K562 (cell line): Measurements from ENCODE around the gene BCORL1. TPM values are rescaled to one million over a fixed set of nuclear protein-coding genes. Genes with fewer than 3 reads are reported as not detected.

Source experiments
- ATAC-seq: fragments of 200-7000 bp; cut with Tn5 transposase; 3 replicates; pipeline ENCODE4 v1.9.1; 2020; ENCODE audit warnings: moderate library complexity
- BruUV-seq: library from RNA; stranded (reverse); fragments of 400-500 nt; replicated peaks from 2 replicates; lab custom pipeline; 2021; lab: Mats Ljungman, UMichigan
- CTCF ChIA-PET: fragments of 300-600 bp; formaldehyde crosslinking; extraction: SDS; loops from one replicate; lab custom pipeline; 2021; ENCODE audit warnings: low intra/inter-chr PET ratio; lab: Yijun Ruan, JAX
- POLR2A ChIA-PET: fragments of 300-600, 350-650 bp; sonication (Branson Sonifier 250); formaldehyde crosslinking; extraction: SDS; loops from one replicate; lab custom pipeline; 2021; ENCODE audit warnings: antibody characterized with exemption, inconsistent platforms; lab: Yijun Ruan, JAX
- DNase-seq, 4 experiments: peaks; one replicate each; pipeline versions ENCODE4 v3.0.0 to v3.0.0-alpha.2; 2011 to 2018; ENCODE audit warnings: low spot score in 3 of 4, mixed read lengths in 3 of 4; ENCODE audit errors: extremely low read depth in 1 of 4
- FAIRE-seq: peaks from 2 replicates; lab custom pipeline; 2011; peaks lifted over from hg19 to GRCh38; lab: Jason Lieb, UNC
- H2AFZ ChIP-seq: 2 replicates; pipeline ENCODE4 v1.6.0; 2011; ENCODE audit warnings: low read depth, low read length, control low read depth, inconsistent platforms
- H3K27ac ChIP-seq: fragments of 200-600 bp; 3 replicates; pipeline ENCODE4 v1.8.0; 2011; ENCODE audit warnings: low read depth, mild to moderate bottlenecking, control low read depth, inconsistent platforms, low read length, moderate library complexity, mixed read lengths; ENCODE audit errors: extremely low read depth
- H3K27me3 ChIP-seq, 2 experiments: fragments of 300-600 bp in 1 of 2; 2 replicates in 1 of 2; 3 replicates in 1 of 2; pipeline versions ENCODE4 v1.6.0 to v1.8.0; 2011; ENCODE audit warnings: inconsistent platforms in 2 of 2, low read length in 2 of 2, mild to moderate bottlenecking in 1 of 2, mixed read lengths in 1 of 2, moderate library complexity in 1 of 2; ENCODE audit not compliant: control insufficient read depth in 2 of 2, insufficient read depth in 2 of 2
- H3K36me3 ChIP-seq: fragments of 300-600 bp; 3 replicates; pipeline ENCODE4 v1.8.0; 2011; ENCODE audit warnings: mild to moderate bottlenecking, low read length, inconsistent platforms; ENCODE audit not compliant: control insufficient read depth, insufficient read depth
- H3K4me1 ChIP-seq, 2 experiments: fragments of 200-600 bp in 1 of 2; replicated peaks in 1 of 2; 2 replicates in 1 of 2; 3 replicates in 1 of 2; pipeline versions ENCODE4 v1.5.1 to v1.8.0; 2011; ENCODE audit warnings: inconsistent platforms in 2 of 2, low read length in 2 of 2, mild to moderate bottlenecking in 1 of 2, mixed read lengths in 1 of 2, moderate library complexity in 1 of 2; ENCODE audit not compliant: control insufficient read depth in 2 of 2, insufficient read depth in 2 of 2
- H3K4me2 ChIP-seq: 2 replicates; pipeline ENCODE4 v1.6.1; 2011; ENCODE audit warnings: low read length, control low read depth, inconsistent platforms, mixed read lengths; ENCODE audit not compliant: insufficient read depth
- H3K4me3 ChIP-seq: fragments of 200-600 bp; sonication (generic), shearing (Covaris generic); 2 replicates; pipeline ENCODE4 v1.5.1; 2016; ENCODE audit warnings: control low read depth, inconsistent platforms
- H3K79me2 ChIP-seq: fragments of 200-600 bp; 3 replicates; pipeline ENCODE4 v1.8.0; 2011; ENCODE audit warnings: low read length, inconsistent platforms; ENCODE audit not compliant: control insufficient read depth, insufficient read depth
- H3K9ac ChIP-seq, 2 experiments: 2 replicates each; pipeline versions ENCODE4 v1.6.0 to v1.6.1; 2011; ENCODE audit warnings: low read depth in 2 of 2, low read length in 2 of 2, control low read depth in 1 of 2, inconsistent platforms in 1 of 2, mild to moderate bottlenecking in 1 of 2, mixed read lengths in 1 of 2; ENCODE audit not compliant: insufficient read depth in 1 of 2
- H3K9me1 ChIP-seq: one replicate; pipeline ENCODE4 v1.6.0; 2011; ENCODE audit warnings: inconsistent platforms, mild to moderate bottlenecking, low read length, moderate library complexity; ENCODE audit not compliant: control insufficient read depth, insufficient read depth
- H3K9me3 ChIP-seq: replicated peaks from 2 replicates; pipeline ENCODE4 v1.5.1; 2011; ENCODE audit warnings: low read depth, low read length, inconsistent platforms; ENCODE audit not compliant: control insufficient read depth, insufficient read depth
- H4K20me1 ChIP-seq: replicated peaks from 2 replicates; pipeline ENCODE4 v1.6.1; 2011; ENCODE audit warnings: low read length, inconsistent platforms, mixed read lengths; ENCODE audit not compliant: control insufficient read depth, insufficient read depth
- DLX4 ChIP-seq: fragments of 250-450 bp; sonication (Bioruptor Pico); IDR thresholded peaks from 2 replicates; pipeline ENCODE4 v1.6.1; 2021; ENCODE audit warnings: mild to moderate bottlenecking
- HNRNPK ChIP-seq: fragments of 200-400 bp; formaldehyde crosslinking; IDR thresholded peaks from one replicate; pipeline ENCODE4 v1.6.1; 2018; ENCODE audit warnings: mild to moderate bottlenecking, low read depth, low read length; ENCODE audit not compliant: poor library complexity, severe bottlenecking
- NEUROD1 ChIP-seq: fragments of 150-350 bp; IDR thresholded peaks from 2 replicates; pipeline ENCODE4 v1.6.1; 2014; ENCODE audit warnings: borderline replicate concordance, low read length, low read depth; ENCODE audit not compliant: partially characterized antibody
- NFATC3 ChIP-seq: fragments of 450-650 bp; IDR thresholded peaks from 2 replicates; pipeline ENCODE4 v1.6.1; 2017; ENCODE audit warnings: mild to moderate bottlenecking
- PBX2 ChIP-seq, 2 experiments: IDR thresholded peaks in 1 of 2; conservative IDR thresholded peaks in 1 of 2; 2 replicates each; pipeline ENCODE4 v1.6.1; 2016; ENCODE audit warnings: low read depth in 2 of 2, mild to moderate bottlenecking in 1 of 2, missing compliant biosample characterization in 1 of 2, missing genetic modification characterization in 1 of 2, moderate library complexity in 1 of 2
- SRSF7 ChIP-seq: fragments of 200-400 bp; formaldehyde crosslinking; optimal IDR thresholded peaks from 2 replicates; pipeline ENCODE3; 2017; ENCODE audit warnings: mild to moderate bottlenecking, low read depth, low read length
- ZBTB26 ChIP-seq: fragments of 450-650 bp; formaldehyde crosslinking; IDR thresholded peaks from 2 replicates; pipeline ENCODE4 v1.4.0; 2022; ENCODE audit warnings: missing genetic modification characterization
- ZFX ChIP-seq: sonication (generic); formaldehyde crosslinking; IDR thresholded peaks from 2 replicates; pipeline ENCODE4 v1.8.0; 2022; ENCODE audit warnings: mild to moderate bottlenecking, missing genetic modification reagents, moderate library complexity
- ZNF518B ChIP-seq: fragments of 250-450 bp; sonication (Bioruptor Pico); IDR thresholded peaks from 2 replicates; pipeline ENCODE4 v1.5.0; 2021; ENCODE audit warnings: mild to moderate bottlenecking, moderate library complexity
- WGBS: fragments of 100-300 bp; shearing (Covaris generic); methylation state at CpG from one replicate; pipeline ENCODE4 v1.1.6; 2016; ENCODE audit warnings: low coverage, mixed read lengths; ENCODE audit not compliant: insufficient coverage; ENCODE audit errors: missing lambda C conversion rate; 5-methylcytosine and 5-hydroxymethylcytosine counted together
- in situ Hi-C: fragments of 300-500 bp; cut with MboI; formaldehyde crosslinking; loops from 4 replicates; pipeline ENCODE4 v1.15.0; 2018; ENCODE audit warnings: inconsistent platforms, mixed read lengths
- intact Hi-C: fragments of 100-400 bp; cut with micrococcal nuclease; formaldehyde crosslinking; loops from 2 replicates; pipeline ENCODE4 v1.14.2; 2022
- polyA plus RNA-seq, 8 experiments: library from polyadenylated mRNA; depleted of rRNA in 4 of 8; stranded (reverse) in 5 of 8; unstranded in 3 of 8; fragments of >200 nt; fragmentation: Nextera tagmentation in 2 of 8; fragmentation: Illumina TruSeq in 1 of 8; extraction: Ambion mirVana in 2 of 8; extraction: Trizol in 1 of 8; gene quantifications; 2 replicates each; pipeline versions ENCODE4 v1.2.1 to v1.2.3, GENCODE V29; 2011 to 2014; ENCODE audit warnings: inconsistent platforms in 1 of 8, missing spikeins in 1 of 8
- total RNA-seq, 7 experiments: library from RNA; depleted of rRNA in 6 of 7; stranded (reverse); fragments of >200 nt in 6 of 7; fragmentation: Illumina TruSeq in 2 of 7; extraction: Trizol in 2 of 7; gene quantifications; 2 replicates each; pipeline versions ENCODE4 v1.2.1 to v1.2.3, GENCODE V29; 2011 to 2021; ENCODE audit warnings: low replicate concordance in 1 of 7

The BCORL1 gene
- total and polyA plus RNA-seq, 9 of the 15 experiments (the other 6 are each of a cell fraction or from before 2014, with no cell fraction given): 0.48 to 29.6 (median 2.1) TPM

- no peak for ATAC-seq
- Histone ChIP-seq H3K4me2 (no peak overlapping the region), H3K9ac (peak overlapping the region in 1 of 2 experiments; percentile 82; a peak in 2 of 4 replicates), H3K79me2 (peaks cover 86% of the 10 kb centered on the region), H3K27me3 (no peaks in the 10 kb centered on the region), H3K4me3 (no peak overlapping the region), H3K27ac (peak overlapping the region; percentile 55; the same call in 2 of the 3 replicates), H3K4me1 (peaks cover 50 to 54% of the 10 kb centered on the region in 2 experiments), H4K20me1 (peaks cover 8% of the 10 kb centered on the region; the same call in 1 of the 2 replicates), H3K9me3 (no peaks in the 10 kb centered on the region), H2AFZ (no peak overlapping the region), H3K9me1 (peaks cover 2% of the 10 kb centered on the region), H3K36me3 (peaks cover 18% of the 10 kb centered on the region; the same call in 1 of the 3 replicates)
- no peak for DNase-seq
- WGBS: 77% methylated on average over 5 of the region's 6 CpGs
- BruUV-seq: no TSS peak
- intact Hi-C loops: no loop called here
- no peak for FAIRE-seq
- ChIA-PET CTCF (no interaction called here), POLR2A (interaction anchor here (0.6 to 2.6 kb wide), 5 partner anchors 10 to 156 kb away, joined by 3 to 12 read pairs (median 4); no protein-coding TSS in a partner anchor)
- in situ Hi-C loops: no loop called here
- TF ChIP-seq NFATC3: no peak
- TF ChIP-seq ZBTB26 (CRISPR knock-in tag): no peak
- TF ChIP-seq HNRNPK: no peak
- no peak for TF ChIP-seq ZFX
- TF ChIP-seq PBX2 (CRISPR knock-in tag; IDR thresholded peaks at IDR 0.05; ENCODE audit: low read depth): no peak
- no peak for TF ChIP-seq PBX2 (tag; conservative IDR thresholded peaks at IDR 0.05; ENCODE audit: low read depth)
- no peak for TF ChIP-seq ZNF518B (CRISPR knock-in tag)
- TF ChIP-seq SRSF7: no peak
- TF ChIP-seq NEUROD1: no peak
- TF ChIP-seq DLX4: no peak
- TF ChIP-seq, all 486 proteins: peak for 0
These were observed 113.0 kb downstream of the BCORL1 start for GRCh38 chrX:130095249-130096030.
